Liver (tissue), 9 donors: ENCODE data around the gene CDH23. TPM values are rescaled to one million over a fixed set of nuclear protein-coding genes. Genes with fewer than 3 reads are reported as not detected.

Source experiments
- DNase-seq: peaks from one replicate; pipeline ENCODE4 v3.0.0-alpha.2; 2017; ENCODE audit warnings: low spot score
- H3K27ac ChIP-seq, 2 donors: one replicate each; pipeline ENCODE4 v1.7.0; 2013; ENCODE audit warnings: inconsistent platforms in 2 of 2, low read length in 2 of 2, control low read depth in 1 of 2, low read depth in 1 of 2, mild to moderate bottlenecking in 1 of 2
- H3K27me3 ChIP-seq, 4 donors: one replicate each; pipeline versions ENCODE4 v1.6.1 to v1.7.0; 2013; ENCODE audit warnings: low read length in 3 of 4, inconsistent platforms in 1 of 4, mild to moderate bottlenecking in 1 of 4, moderate library complexity in 1 of 4; ENCODE audit not compliant: control insufficient read depth in 4 of 4, insufficient read depth in 4 of 4
- H3K36me3 ChIP-seq, 4 donors: one replicate each; pipeline versions ENCODE4 v1.6.1 to v1.7.0; 2013; ENCODE audit warnings: low read length in 3 of 4, mild to moderate bottlenecking in 3 of 4, low read depth in 1 of 4, moderate library complexity in 1 of 4; ENCODE audit not compliant: control insufficient read depth in 4 of 4, insufficient read depth in 3 of 4
- H3K4me1 ChIP-seq, 4 donors: one replicate each; pipeline versions ENCODE4 v1.6.1 to v1.7.0; 2013; ENCODE audit warnings: low read length in 3 of 4, mild to moderate bottlenecking in 3 of 4, moderate library complexity in 1 of 4; ENCODE audit not compliant: control insufficient read depth in 4 of 4, insufficient read depth in 4 of 4
- H3K4me3 ChIP-seq, 3 donors: one replicate each; pipeline versions ENCODE4 v1.6.1 to v1.7.0; 2013; ENCODE audit warnings: low read length in 3 of 3, control low read depth in 1 of 3, low read depth in 1 of 3, mild to moderate bottlenecking in 1 of 3
- H3K9ac ChIP-seq, 2 donors: one replicate each; pipeline ENCODE4 v1.7.0; 2013; ENCODE audit warnings: low read length in 2 of 2, mild to moderate bottlenecking in 2 of 2, moderate library complexity in 2 of 2, control low read depth in 1 of 2, low read depth in 1 of 2
- H3K9me3 ChIP-seq, 4 donors: one replicate each; pipeline versions ENCODE4 v1.6.1 to v1.7.0; 2013; ENCODE audit warnings: low read length in 3 of 4; ENCODE audit not compliant: control insufficient read depth in 4 of 4
- ATF3 ChIP-seq: IDR thresholded peaks from 2 replicates; pipeline ENCODE4 v1.6.1; 2016; ENCODE audit warnings: antibody characterized with exemption
- EGR1 ChIP-seq, 2 donors: IDR thresholded peaks; 2 replicates each; pipeline ENCODE4 v1.6.1; 2016 to 2018; ENCODE audit warnings: antibody characterized with exemption in 2 of 2, low read depth in 2 of 2
- FOXA1 ChIP-seq: IDR thresholded peaks from 2 replicates; pipeline ENCODE4 v1.6.1; 2016; ENCODE audit warnings: antibody characterized with exemption
- FOXA2 ChIP-seq: IDR thresholded peaks from 2 replicates; pipeline ENCODE4 v1.6.1; 2016; ENCODE audit warnings: antibody characterized with exemption
- GABPA ChIP-seq, 2 donors: IDR thresholded peaks in 1 of 2; conservative IDR thresholded peaks in 1 of 2; 2 replicates each; pipeline ENCODE4 v1.6.1; 2016; ENCODE audit warnings: antibody characterized with exemption in 2 of 2, mild to moderate bottlenecking in 1 of 2, moderate library complexity in 1 of 2
- HNF4A ChIP-seq, 2 donors: conservative IDR thresholded peaks; 2 replicates each; pipeline ENCODE4 v1.6.1; 2016; ENCODE audit warnings: antibody characterized with exemption in 2 of 2, mild to moderate bottlenecking in 2 of 2
- HNF4G ChIP-seq: IDR thresholded peaks from 2 replicates; pipeline ENCODE4 v1.6.1; 2016; ENCODE audit warnings: antibody characterized with exemption
- JUND ChIP-seq, 2 donors: IDR thresholded peaks; 2 replicates each; pipeline ENCODE4 v1.6.1; 2016; ENCODE audit warnings: antibody characterized with exemption in 2 of 2
- MAX ChIP-seq: IDR thresholded peaks from 2 replicates; pipeline ENCODE4 v1.6.1; 2016; ENCODE audit warnings: antibody characterized with exemption
- NR2F2 ChIP-seq: IDR thresholded peaks from 2 replicates; pipeline ENCODE4 v1.6.1; 2016; ENCODE audit warnings: antibody characterized with exemption
- RAD21 ChIP-seq, 2 donors: IDR thresholded peaks; 2 replicates each; pipeline ENCODE4 v1.6.1; 2016; ENCODE audit warnings: antibody characterized with exemption in 2 of 2, mild to moderate bottlenecking in 2 of 2
- RXRA ChIP-seq, 2 donors: IDR thresholded peaks; 2 replicates each; pipeline ENCODE4 v1.6.1; 2017 to 2018; ENCODE audit warnings: antibody characterized with exemption in 2 of 2, mild to moderate bottlenecking in 1 of 2
- SP1 ChIP-seq: IDR thresholded peaks from 2 replicates; pipeline ENCODE4 v1.6.1; 2018; ENCODE audit warnings: antibody characterized with exemption, mild to moderate bottlenecking
- TAF1 ChIP-seq: conservative IDR thresholded peaks from 2 replicates; pipeline ENCODE4 v1.6.1; 2016; ENCODE audit warnings: antibody characterized with exemption, mild to moderate bottlenecking
- ZBTB33 ChIP-seq: IDR thresholded peaks from 2 replicates; pipeline ENCODE4 v1.6.1; 2016; ENCODE audit warnings: antibody characterized with exemption
- WGBS: extraction: QIAGEN DNeasy Blood & Tissue Kit; methylation state at CpG from one replicate; pipeline ENCODE4 v1.1.7; 2013; 5-methylcytosine and 5-hydroxymethylcytosine counted together
- polyA plus RNA-seq, 2 donors: library from polyadenylated mRNA; stranded (reverse) in 1 of 2; unstranded in 1 of 2; fragments of 200-250 nt in 1 of 2; fragments of >200 nt in 1 of 2; fragmentation: Nextera tagmentation in 1 of 2; extraction: Ambion mirVana in 1 of 2; gene quantifications; one replicate each; pipeline versions ENCODE4 v1.2.1 to v1.2.3, GENCODE V29; 2013 to 2015
- total RNA-seq, 2 donors: library from RNA; depleted of rRNA; stranded (reverse); fragments of >200 nt; gene quantifications; one replicate each; pipeline ENCODE4 v1.2.3, GENCODE V29; 2014
- TF ChIP-seq, protein P1 (sequence below): IDR thresholded peaks from 2 replicates; pipeline ENCODE4 v1.6.1; 2016; ENCODE audit warnings: antibody characterized with exemption, mild to moderate bottlenecking
- TF ChIP-seq, protein P2 (sequence below): fragments of 150-350 bp; IDR thresholded peaks from 2 replicates; pipeline ENCODE4 v1.5.1; 2017; ENCODE audit warnings: improper control_type of control experiment, low read depth, low read length; ENCODE audit not compliant: missing input control
- donor health status: healthy.
- donor health status: healthy.
- donor health status: healthy.
- donor health status: healthy.
- donor health status: healthy.

CDH23 gene
- total and polyA plus RNA-seq, 4 donors = 1.5 to 4.7 (median 3.4) TPM

DNA sequence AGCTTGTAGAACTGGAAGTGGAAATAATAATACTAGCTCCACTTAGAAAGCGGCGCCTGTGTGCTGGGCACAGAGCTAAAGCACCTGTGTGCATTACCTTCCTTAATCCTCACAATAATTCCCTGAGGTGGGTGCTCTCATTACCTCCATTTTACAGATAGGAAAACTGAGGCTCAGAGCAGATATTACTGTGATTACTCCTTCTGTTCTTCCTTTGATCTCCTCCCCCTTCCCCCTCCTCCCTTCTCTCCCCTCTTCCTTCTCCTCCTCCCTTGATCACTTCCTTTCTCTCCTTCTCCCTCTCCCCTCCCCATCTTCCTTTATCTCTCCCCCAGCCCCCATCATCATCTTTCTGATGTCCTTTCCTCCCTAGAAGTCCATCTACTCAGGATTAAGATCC lies 267.9 kb downstream of the CDH23 start:
- H3K4me1 ChIP-seq = no peaks in the 10 kb centered on the region
- DNase-seq = no peak
- TF ChIP-seq NR2F2 = no peak
- TF ChIP-seq, protein P1, sequence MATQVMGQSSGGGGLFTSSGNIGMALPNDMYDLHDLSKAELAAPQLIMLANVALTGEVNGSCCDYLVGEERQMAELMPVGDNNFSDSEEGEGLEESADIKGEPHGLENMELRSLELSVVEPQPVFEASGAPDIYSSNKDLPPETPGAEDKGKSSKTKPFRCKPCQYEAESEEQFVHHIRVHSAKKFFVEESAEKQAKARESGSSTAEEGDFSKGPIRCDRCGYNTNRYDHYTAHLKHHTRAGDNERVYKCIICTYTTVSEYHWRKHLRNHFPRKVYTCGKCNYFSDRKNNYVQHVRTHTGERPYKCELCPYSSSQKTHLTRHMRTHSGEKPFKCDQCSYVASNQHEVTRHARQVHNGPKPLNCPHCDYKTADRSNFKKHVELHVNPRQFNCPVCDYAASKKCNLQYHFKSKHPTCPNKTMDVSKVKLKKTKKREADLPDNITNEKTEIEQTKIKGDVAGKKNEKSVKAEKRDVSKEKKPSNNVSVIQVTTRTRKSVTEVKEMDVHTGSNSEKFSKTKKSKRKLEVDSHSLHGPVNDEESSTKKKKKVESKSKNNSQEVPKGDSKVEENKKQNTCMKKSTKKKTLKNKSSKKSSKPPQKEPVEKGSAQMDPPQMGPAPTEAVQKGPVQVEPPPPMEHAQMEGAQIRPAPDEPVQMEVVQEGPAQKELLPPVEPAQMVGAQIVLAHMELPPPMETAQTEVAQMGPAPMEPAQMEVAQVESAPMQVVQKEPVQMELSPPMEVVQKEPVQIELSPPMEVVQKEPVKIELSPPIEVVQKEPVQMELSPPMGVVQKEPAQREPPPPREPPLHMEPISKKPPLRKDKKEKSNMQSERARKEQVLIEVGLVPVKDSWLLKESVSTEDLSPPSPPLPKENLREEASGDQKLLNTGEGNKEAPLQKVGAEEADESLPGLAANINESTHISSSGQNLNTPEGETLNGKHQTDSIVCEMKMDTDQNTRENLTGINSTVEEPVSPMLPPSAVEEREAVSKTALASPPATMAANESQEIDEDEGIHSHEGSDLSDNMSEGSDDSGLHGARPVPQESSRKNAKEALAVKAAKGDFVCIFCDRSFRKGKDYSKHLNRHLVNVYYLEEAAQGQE = no peak
- no peak for TF ChIP-seq MAX
- no peak for TF ChIP-seq FOXA2
- TF ChIP-seq, protein P2, sequence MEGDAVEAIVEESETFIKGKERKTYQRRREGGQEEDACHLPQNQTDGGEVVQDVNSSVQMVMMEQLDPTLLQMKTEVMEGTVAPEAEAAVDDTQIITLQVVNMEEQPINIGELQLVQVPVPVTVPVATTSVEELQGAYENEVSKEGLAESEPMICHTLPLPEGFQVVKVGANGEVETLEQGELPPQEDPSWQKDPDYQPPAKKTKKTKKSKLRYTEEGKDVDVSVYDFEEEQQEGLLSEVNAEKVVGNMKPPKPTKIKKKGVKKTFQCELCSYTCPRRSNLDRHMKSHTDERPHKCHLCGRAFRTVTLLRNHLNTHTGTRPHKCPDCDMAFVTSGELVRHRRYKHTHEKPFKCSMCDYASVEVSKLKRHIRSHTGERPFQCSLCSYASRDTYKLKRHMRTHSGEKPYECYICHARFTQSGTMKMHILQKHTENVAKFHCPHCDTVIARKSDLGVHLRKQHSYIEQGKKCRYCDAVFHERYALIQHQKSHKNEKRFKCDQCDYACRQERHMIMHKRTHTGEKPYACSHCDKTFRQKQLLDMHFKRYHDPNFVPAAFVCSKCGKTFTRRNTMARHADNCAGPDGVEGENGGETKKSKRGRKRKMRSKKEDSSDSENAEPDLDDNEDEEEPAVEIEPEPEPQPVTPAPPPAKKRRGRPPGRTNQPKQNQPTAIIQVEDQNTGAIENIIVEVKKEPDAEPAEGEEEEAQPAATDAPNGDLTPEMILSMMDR = no peak
- TF ChIP-seq TAF1 = no peak
- no peak for TF ChIP-seq JUND (IDR thresholded peaks at IDR 0.05)
- TF ChIP-seq SP1 = no peak
- no peak for TF ChIP-seq GABPA (IDR thresholded peaks at IDR 0.05 in 1 of 2, conservative IDR thresholded peaks at IDR 0.05 in 1 of 2)
- no peak for TF ChIP-seq FOXA1
- TF ChIP-seq ZBTB33 = no peak
- TF ChIP-seq HNF4A (conservative IDR thresholded peaks at IDR 0.05) = no peak
- TF ChIP-seq EGR1 (IDR thresholded peaks at IDR 0.05; ENCODE audit: low read depth in 2 of 2) = no peak
- TF ChIP-seq ATF3 = no peak
- TF ChIP-seq RXRA (IDR thresholded peaks at IDR 0.05) = no peak
- H3K27ac ChIP-seq = no peak overlapping the region
- H3K9ac ChIP-seq = no peak overlapping the region
- 92% methylated on average over 2 of the region's 2 CpGs for WGBS
- H3K36me3 ChIP-seq = no peaks in the 10 kb centered on the region
- no peaks in the 10 kb centered on the region for H3K9me3 ChIP-seq
- H3K4me3 ChIP-seq = no peak overlapping the region
- H3K27me3 ChIP-seq = no peaks in the 10 kb centered on the region

DNA sequence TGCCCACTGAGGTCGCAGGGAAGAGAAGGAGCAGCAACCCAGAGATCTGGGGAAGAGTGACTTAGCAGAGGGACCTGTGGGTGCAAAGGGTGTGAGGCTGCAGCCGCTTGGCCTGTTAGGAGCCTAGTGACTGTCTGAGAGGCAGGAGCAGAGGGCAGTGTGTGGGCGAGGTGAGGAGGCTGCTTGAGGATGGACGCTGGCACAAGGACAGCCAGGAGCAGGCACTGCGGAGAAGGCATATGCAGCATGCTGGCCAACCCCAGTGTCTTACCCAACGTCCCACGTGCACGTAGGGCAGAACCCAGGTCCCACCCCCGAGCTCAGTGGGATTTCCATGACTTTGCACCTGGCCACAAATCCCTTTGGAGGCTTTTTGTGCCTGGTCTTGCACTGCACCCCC lies 268.7 kb downstream of the CDH23 start:
- no peaks in the 10 kb centered on the region for H3K27me3 ChIP-seq
- no peak overlapping the region for H3K9ac ChIP-seq
- 86% methylated on average over 9 of the region's 9 CpGs for WGBS
- no peaks in the 10 kb centered on the region for H3K4me1 ChIP-seq
- H3K27ac ChIP-seq = no peak overlapping the region
- H3K36me3 ChIP-seq = no peaks in the 10 kb centered on the region
- no peak overlapping the region for H3K4me3 ChIP-seq
- DNase-seq = no peak
- H3K9me3 ChIP-seq = no peaks in the 10 kb centered on the region
- TF ChIP-seq, protein P2 = no peak
- TF ChIP-seq JUND (IDR thresholded peaks at IDR 0.05) (no peak), GABPA (IDR thresholded peaks at IDR 0.05 in 1 of 2, conservative IDR thresholded peaks at IDR 0.05 in 1 of 2) (no peak), TAF1 (no peak), HNF4A (conservative IDR thresholded peaks at IDR 0.05) (no peak), NR2F2 (no peak), RXRA (IDR thresholded peaks at IDR 0.05) (no peak), EGR1 (IDR thresholded peaks at IDR 0.05; ENCODE audit: low read depth in 2 of 2) (no peak), HNF4G (no peak), RAD21 (IDR thresholded peaks at IDR 0.05) (no peak), ATF3 (no peak)
- TF ChIP-seq, protein P1 = no peak
